ENCODE results near the gene MICALL1.

DNA sequence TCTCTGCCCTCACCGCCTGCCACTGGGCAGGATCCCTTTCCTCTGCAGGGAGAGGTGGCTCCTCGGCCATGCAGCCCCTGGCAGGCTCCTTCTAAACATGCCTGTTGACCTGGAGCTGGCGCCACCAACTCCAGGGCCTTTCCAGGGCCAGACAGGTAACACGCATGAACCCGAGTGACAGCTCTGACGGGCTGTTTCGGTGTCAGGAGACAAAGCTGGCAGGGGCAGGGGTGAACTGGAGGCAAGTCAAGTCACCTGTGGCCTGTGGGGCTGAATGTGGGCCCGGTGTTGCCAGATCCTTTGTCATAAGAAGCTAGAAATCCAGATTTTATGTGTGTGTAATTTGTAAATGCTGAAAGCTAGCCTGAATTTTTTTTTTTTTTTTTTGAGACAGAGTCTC is 36.0 kb downstream of the MICALL1 start:
- TF ChIP-seq, protein P1, sequence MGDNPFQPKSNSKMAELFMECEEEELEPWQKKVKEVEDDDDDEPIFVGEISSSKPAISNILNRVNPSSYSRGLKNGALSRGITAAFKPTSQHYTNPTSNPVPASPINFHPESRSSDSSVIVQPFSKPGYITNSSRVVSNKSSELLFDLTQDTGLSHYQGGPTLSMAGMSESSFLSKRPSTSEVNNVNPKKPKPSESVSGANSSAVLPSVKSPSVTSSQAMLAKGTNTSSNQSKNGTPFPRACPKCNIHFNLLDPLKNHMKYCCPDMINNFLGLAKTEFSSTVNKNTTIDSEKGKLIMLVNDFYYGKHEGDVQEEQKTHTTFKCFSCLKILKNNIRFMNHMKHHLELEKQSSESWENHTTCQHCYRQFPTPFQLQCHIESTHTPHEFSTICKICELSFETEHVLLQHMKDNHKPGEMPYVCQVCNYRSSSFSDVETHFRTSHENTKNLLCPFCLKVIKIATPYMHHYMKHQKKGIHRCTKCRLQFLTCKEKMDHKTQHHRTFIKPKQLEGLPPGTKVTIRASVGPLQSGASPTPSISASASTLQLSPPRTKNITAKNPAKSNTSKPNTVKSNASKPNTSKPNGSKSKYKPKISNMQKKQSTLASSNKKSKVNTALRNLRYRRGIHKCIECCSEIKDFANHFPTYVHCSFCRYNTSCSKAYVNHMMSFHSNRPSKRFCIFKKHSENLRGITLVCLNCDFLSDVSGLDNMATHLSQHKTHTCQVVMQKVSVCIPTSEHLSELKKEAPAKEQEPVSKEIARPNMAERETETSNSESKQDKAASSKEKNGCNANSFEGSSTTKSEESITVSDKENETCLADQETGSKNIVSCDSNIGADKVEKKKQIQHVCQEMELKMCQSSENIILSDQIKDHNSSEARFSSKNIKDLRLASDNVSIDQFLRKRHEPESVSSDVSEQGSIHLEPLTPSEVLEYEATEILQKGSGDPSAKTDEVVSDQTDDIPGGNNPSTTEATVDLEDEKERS (CRISPR knock-in tag; IDR thresholded peaks at IDR 0.05): no peak
- TF ChIP-seq EP300 (IDR thresholded peaks at IDR 0.05; ENCODE audit: low read depth in 2 of 2, low read length in 2 of 2) (no peak), EP300 (CRISPR knock-in tag; IDR thresholded peaks at IDR 0.05; ENCODE audit: borderline replicate concordance) (no peak), ZNF792 (CRISPR knock-in tag; IDR thresholded peaks at IDR 0.05) (no peak), SETDB1 (CRISPR knock-in tag; IDR thresholded peaks at IDR 0.05; ENCODE audit: borderline replicate concordance) (no peak), CTCF (CRISPR knock-in tag; IDR thresholded peaks at IDR 0.05) (no peak), POLR2A (IDR thresholded peaks at IDR 0.05; ENCODE audit: insufficient read depth in 1 of 2, low read depth in 2 of 2, low read length in 2 of 2) (no peak), MTA1 (CRISPR knock-in tag; IDR thresholded peaks at IDR 0.05; ENCODE audit: borderline replicate concordance) (no peak), ZNF530 (CRISPR knock-in tag; IDR thresholded peaks at IDR 0.05; ENCODE audit: low read depth) (no peak), CCAR2 (optimal IDR thresholded peaks at IDR 0.05; ENCODE audit: low read depth, low read length) (no peak), ZMYM2 (CRISPR knock-in tag; IDR thresholded peaks at IDR 0.05) (no peak)
- TF ChIP-seq, protein P2, sequence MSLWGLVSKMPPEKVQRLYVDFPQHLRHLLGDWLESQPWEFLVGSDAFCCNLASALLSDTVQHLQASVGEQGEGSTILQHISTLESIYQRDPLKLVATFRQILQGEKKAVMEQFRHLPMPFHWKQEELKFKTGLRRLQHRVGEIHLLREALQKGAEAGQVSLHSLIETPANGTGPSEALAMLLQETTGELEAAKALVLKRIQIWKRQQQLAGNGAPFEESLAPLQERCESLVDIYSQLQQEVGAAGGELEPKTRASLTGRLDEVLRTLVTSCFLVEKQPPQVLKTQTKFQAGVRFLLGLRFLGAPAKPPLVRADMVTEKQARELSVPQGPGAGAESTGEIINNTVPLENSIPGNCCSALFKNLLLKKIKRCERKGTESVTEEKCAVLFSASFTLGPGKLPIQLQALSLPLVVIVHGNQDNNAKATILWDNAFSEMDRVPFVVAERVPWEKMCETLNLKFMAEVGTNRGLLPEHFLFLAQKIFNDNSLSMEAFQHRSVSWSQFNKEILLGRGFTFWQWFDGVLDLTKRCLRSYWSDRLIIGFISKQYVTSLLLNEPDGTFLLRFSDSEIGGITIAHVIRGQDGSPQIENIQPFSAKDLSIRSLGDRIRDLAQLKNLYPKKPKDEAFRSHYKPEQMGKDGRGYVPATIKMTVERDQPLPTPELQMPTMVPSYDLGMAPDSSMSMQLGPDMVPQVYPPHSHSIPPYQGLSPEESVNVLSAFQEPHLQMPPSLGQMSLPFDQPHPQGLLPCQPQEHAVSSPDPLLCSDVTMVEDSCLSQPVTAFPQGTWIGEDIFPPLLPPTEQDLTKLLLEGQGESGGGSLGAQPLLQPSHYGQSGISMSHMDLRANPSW (CRISPR knock-in tag; IDR thresholded peaks at IDR 0.05; ENCODE audit: borderline replicate concordance): no peak
